Ovary (tissue), 3 donors: ENCODE results near the gene ZFP1.

Source experiments
- EP300 ChIP-seq: sonication (generic); formaldehyde crosslinking; IDR thresholded peaks from one replicate; pipeline ENCODE4 v1.6.1; 2017; ENCODE audit warnings: antibody characterized with exemption
- POLR2A ChIP-seq: fragments of 450-650 bp; IDR thresholded peaks from one replicate; pipeline ENCODE4 v1.6.1; 2017; ENCODE audit warnings: antibody characterized with exemption, mild to moderate bottlenecking, moderate library complexity
- TF ChIP-seq, protein P1 (sequence below), 3 donors: fragments of 450-650 bp in 2 of 3; fragments of 200-600 bp in 1 of 3; IDR thresholded peaks; one replicate each; pipeline versions ENCODE4 v1.5.1 to v1.8.0; 2016 to 2022; ENCODE audit warnings: antibody characterized with exemption in 3 of 3, mild to moderate bottlenecking in 1 of 3
- donor health status: DM: no; HTN: no; CAD: no.

DNA sequence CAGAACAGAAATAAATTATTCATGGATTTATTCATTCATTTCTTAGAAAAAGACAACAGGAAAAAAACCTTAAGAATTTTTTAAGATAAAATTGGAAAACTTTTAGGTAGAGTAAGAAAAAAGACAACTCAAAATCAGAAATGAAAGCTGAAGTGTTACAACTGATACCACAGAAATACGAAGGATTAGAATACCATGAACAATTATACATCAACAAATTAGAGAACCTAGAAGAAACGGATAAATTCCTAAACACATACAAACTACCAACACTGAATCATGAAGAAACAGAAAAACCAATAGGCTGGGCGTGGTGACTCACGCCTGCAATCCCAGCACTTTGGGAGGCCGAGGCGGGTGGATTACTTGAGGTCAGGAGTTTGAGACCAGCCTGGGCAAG, 30.9 kb downstream of the ZFP1 start:
- TF ChIP-seq, protein P1, sequence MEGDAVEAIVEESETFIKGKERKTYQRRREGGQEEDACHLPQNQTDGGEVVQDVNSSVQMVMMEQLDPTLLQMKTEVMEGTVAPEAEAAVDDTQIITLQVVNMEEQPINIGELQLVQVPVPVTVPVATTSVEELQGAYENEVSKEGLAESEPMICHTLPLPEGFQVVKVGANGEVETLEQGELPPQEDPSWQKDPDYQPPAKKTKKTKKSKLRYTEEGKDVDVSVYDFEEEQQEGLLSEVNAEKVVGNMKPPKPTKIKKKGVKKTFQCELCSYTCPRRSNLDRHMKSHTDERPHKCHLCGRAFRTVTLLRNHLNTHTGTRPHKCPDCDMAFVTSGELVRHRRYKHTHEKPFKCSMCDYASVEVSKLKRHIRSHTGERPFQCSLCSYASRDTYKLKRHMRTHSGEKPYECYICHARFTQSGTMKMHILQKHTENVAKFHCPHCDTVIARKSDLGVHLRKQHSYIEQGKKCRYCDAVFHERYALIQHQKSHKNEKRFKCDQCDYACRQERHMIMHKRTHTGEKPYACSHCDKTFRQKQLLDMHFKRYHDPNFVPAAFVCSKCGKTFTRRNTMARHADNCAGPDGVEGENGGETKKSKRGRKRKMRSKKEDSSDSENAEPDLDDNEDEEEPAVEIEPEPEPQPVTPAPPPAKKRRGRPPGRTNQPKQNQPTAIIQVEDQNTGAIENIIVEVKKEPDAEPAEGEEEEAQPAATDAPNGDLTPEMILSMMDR (IDR thresholded peaks at IDR 0.05), result no peak
- TF ChIP-seq EP300 (no peak), POLR2A (no peak)
